Lower leg skin (tissue), 3 donors: ENCODE measurements around the gene MDGA2.

Experiments used
- POLR2A ChIP-seq, 2 donors: fragments of 450-650 bp; IDR thresholded peaks; one replicate each; pipeline ENCODE4 v1.6.1; 2016 to 2017; ENCODE audit warnings: antibody characterized with exemption in 2 of 2, mild to moderate bottlenecking in 1 of 2, moderate library complexity in 1 of 2
- TF ChIP-seq, protein P1 (sequence below), 3 donors: fragments of 450-650 bp; IDR thresholded peaks; one replicate each; pipeline ENCODE4 v1.5.1; 2016; ENCODE audit warnings: antibody characterized with exemption in 3 of 3, mild to moderate bottlenecking in 3 of 3, moderate library complexity in 2 of 3

DNA sequence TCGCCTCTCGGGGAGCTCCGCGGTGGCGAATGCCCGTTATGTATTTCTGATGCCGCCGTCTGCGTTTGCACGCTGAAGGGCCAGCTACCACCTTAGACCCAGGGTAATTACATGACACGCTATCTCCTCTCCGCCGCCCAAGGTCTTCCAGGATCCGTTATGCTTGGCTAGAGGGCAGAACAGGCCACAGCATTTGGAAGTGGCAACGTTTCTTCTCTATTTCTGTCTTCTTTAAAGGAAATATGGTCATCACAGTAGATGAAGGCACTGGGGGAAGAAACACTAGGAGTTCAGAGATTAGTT, 861 bp upstream of the MDGA2 start:
- TF ChIP-seq, protein P1, sequence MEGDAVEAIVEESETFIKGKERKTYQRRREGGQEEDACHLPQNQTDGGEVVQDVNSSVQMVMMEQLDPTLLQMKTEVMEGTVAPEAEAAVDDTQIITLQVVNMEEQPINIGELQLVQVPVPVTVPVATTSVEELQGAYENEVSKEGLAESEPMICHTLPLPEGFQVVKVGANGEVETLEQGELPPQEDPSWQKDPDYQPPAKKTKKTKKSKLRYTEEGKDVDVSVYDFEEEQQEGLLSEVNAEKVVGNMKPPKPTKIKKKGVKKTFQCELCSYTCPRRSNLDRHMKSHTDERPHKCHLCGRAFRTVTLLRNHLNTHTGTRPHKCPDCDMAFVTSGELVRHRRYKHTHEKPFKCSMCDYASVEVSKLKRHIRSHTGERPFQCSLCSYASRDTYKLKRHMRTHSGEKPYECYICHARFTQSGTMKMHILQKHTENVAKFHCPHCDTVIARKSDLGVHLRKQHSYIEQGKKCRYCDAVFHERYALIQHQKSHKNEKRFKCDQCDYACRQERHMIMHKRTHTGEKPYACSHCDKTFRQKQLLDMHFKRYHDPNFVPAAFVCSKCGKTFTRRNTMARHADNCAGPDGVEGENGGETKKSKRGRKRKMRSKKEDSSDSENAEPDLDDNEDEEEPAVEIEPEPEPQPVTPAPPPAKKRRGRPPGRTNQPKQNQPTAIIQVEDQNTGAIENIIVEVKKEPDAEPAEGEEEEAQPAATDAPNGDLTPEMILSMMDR (IDR thresholded peaks at IDR 0.05): no peak
- TF ChIP-seq POLR2A (IDR thresholded peaks at IDR 0.05): no peak
